HG02938 (cell line): ENCODE data around the gene AATF.

Source experiments
- ATAC-seq: cut with Tn5 transposase; IDR thresholded peaks from one replicate; pipeline ENCODE4 v1.9.1; 2021; ENCODE audit warnings: mild to moderate bottlenecking, moderate library complexity; ENCODE audit not compliant: unreplicated experiment

The AATF gene

DNA sequence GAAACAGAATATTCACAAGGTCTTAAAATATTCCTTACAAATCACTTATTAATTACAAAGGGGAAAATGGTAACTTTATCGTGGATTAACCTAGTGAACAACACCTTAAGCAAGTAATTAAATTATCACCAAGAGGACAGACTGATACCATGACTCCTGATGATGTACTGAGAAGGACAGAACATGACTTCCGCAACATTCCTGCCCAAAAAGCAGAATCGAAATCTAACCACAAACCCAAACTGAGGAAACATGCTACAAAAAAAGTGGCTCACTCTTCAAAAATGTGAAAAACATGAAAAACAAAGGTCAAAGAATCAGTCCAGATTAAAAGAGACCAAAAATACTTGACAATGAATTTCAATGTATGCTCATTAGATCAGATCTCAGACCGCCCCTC, 151.5 kb downstream of the AATF start:
- ATAC-seq: no peak

DNA sequence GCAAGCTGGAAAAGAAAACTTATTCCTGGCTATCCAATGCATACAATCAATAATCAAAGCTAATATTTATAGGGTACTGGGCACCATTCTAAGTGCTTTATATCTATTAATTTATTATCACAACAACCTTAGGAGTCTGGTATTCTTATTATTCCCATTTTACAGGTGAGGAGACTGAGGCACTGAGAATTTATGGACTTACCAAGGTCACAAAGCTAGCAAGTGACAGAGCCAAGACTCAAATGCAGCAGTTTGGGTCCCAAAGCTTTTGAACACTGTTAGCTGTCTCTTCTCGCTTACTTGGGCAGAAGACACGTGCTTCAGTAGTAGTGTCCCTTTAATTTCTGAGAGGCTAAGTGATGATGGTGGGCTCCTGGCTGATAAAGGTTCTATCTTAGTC, 152.6 kb downstream of the AATF start:
- no peak for ATAC-seq

DNA sequence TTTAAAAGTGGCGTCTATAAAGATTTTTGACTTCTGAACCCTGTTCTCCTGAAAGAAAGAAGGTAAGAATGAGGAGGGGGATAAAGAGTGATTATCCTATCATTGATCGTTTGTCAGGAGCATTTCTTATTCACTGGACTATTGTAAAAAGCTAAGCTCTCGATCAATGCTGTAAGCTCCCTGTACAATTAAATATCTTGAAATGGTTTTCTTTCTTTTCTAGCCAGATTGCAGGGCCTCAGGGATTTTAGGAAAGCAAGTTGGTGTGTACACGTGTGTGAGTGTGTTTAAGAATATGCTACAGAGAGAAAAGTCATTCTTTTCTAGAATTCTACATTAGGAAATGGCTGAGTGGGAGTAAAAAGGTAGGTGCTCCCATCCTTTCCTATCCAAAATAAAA, 154.5 kb downstream of the AATF start:
- ATAC-seq: no peak

DNA sequence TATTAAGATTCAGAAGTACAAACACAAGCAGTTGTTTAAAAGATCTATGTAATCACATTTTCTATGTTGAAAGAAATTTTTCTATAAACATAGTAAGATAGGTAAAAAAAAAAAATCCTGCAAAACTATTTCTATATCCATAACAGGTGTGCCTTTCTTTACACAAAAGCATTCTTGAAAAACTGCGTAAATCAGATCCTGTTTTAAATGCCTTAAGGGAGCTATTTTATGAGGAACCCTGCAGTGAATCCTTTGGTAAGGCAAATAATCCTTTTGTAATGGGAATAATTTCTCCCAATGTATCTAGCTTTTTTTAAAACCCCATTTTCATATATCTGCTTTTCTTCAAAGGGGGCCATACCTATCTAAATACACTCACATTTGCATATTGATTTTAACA, 157.3 kb downstream of the AATF start:
- no peak for ATAC-seq
